HL-60 (cell line): ENCODE results near the gene NUDT9.

ENCODE experiments used
- GABPA ChIP-seq: IDR thresholded peaks from 2 replicates; pipeline ENCODE4 v1.6.1; 2012; ENCODE audit warnings: low read depth
- POLR2AphosphoS5 ChIP-seq: IDR thresholded peaks from 2 replicates; pipeline ENCODE4 v1.6.1; 2012; ENCODE audit warnings: low read depth
- SPI1 ChIP-seq: IDR thresholded peaks from 2 replicates; pipeline ENCODE4 v1.6.1; 2012; ENCODE audit warnings: low read depth, mild to moderate bottlenecking, borderline replicate concordance
- TF ChIP-seq, protein P1 (sequence below): IDR thresholded peaks from one replicate; pipeline ENCODE4 v1.5.1; 2011; ENCODE audit warnings: low read length, control low read depth, inconsistent platforms; ENCODE audit not compliant: insufficient read depth

DNA sequence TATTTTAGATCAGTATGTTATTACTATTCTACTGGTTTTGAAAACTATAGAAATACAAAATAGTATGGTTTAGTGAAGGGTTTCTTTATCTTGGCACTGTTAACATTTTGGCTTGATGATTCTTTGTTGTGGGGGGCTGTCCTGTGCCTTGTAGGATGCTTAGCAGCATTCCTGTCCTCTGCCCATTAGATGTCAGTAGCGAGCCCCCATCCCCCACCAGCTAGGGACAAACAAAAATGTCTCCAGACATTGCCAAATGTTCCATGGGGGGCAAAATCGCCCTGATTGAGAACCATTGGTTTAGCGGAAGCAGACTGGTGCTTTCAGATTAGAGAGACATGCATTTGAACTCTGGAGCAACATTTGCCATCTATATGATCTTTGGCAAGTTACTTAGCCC lies 83.5 kb downstream of the NUDT9 start:
- TF ChIP-seq, protein P1, sequence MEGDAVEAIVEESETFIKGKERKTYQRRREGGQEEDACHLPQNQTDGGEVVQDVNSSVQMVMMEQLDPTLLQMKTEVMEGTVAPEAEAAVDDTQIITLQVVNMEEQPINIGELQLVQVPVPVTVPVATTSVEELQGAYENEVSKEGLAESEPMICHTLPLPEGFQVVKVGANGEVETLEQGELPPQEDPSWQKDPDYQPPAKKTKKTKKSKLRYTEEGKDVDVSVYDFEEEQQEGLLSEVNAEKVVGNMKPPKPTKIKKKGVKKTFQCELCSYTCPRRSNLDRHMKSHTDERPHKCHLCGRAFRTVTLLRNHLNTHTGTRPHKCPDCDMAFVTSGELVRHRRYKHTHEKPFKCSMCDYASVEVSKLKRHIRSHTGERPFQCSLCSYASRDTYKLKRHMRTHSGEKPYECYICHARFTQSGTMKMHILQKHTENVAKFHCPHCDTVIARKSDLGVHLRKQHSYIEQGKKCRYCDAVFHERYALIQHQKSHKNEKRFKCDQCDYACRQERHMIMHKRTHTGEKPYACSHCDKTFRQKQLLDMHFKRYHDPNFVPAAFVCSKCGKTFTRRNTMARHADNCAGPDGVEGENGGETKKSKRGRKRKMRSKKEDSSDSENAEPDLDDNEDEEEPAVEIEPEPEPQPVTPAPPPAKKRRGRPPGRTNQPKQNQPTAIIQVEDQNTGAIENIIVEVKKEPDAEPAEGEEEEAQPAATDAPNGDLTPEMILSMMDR = no peak
- TF ChIP-seq SPI1 = no peak
- TF ChIP-seq POLR2AphosphoS5 = no peak
- TF ChIP-seq GABPA = no peak
